ENCODE data around the gene EFCAB6.

GRCh38 chr22:43497956-43498855, 313.9 kb downstream of the EFCAB6 start:
- TF ChIP-seq RARB (CRISPR knock-in tag; IDR thresholded peaks at IDR 0.05) (no peak), ZFP3 (CRISPR knock-in tag; IDR thresholded peaks at IDR 0.05) (no peak), PATZ1 (CRISPR knock-in tag; IDR thresholded peaks at IDR 0.05; ENCODE audit: borderline replicate concordance) (no peak), ARNTL (CRISPR knock-in tag; IDR thresholded peaks at IDR 0.05; ENCODE audit: borderline replicate concordance, low read depth) (no peak), CSRNP3 (CRISPR knock-in tag; IDR thresholded peaks at IDR 0.05) (no peak), ZC3H10 (CRISPR knock-in tag; IDR thresholded peaks at IDR 0.05) (no peak), TSHZ2 (CRISPR knock-in tag; IDR thresholded peaks at IDR 0.05) (no peak), SNAI2 (CRISPR knock-in tag; IDR thresholded peaks at IDR 0.05) (no peak), ZFP30 (CRISPR knock-in tag; IDR thresholded peaks at IDR 0.05) (no peak)

Measured in SK-N-SH treated with all-trans-retinoic acid at 6 μM for 48 hours (cell line).